WERI-Rb-1 (cell line): ENCODE measurements around the gene UBXN2A.

Experiments used
- DNase-seq: peaks from one replicate; pipeline ENCODE4 v3.0.0-alpha.2; 2020
- H3K27ac ChIP-seq: fragments of 250-450 bp; sonication (Bioruptor Pico); 2 replicates; pipeline ENCODE4 v1.5.1; 2020; ENCODE audit warnings: mild to moderate bottlenecking, moderate library complexity
- H3K27me3 ChIP-seq: fragments of 250-450 bp; sonication (Bioruptor Pico); 2 replicates; pipeline ENCODE4 v1.5.1; 2021; ENCODE audit warnings: mild to moderate bottlenecking, low read depth, moderate library complexity; ENCODE audit not compliant: insufficient read depth, severe bottlenecking
- H3K36me3 ChIP-seq: fragments of 250-450 bp; sonication (Bioruptor Pico); 2 replicates; pipeline ENCODE4 v1.5.1; 2020; ENCODE audit warnings: mild to moderate bottlenecking, moderate library complexity
- H3K4me3 ChIP-seq: 2 replicates; pipeline ENCODE4 v1.5.1; 2011; ENCODE audit warnings: low read depth, mild to moderate bottlenecking, control low read depth, low read length
- H3K9me3 ChIP-seq: fragments of 250-450 bp; sonication (Bioruptor Pico); 2 replicates; pipeline ENCODE4 v1.5.1; 2021; ENCODE audit warnings: mild to moderate bottlenecking, moderate library complexity; ENCODE audit not compliant: severe bottlenecking
- CTCF ChIP-seq: IDR thresholded peaks from 2 replicates; pipeline ENCODE4 v1.5.1; 2011; ENCODE audit warnings: low read depth, mild to moderate bottlenecking, control low read depth, inconsistent platforms, low read length

Gene UBXN2A

GRCh38 chr2:24049485-24050021, 109.3 kb downstream of the UBXN2A start, which contains the start of gene FKBP1B:
FKBP1B (plus strand) TSS chr2:24049741; CDS start chr2:24049850, 109 bp downstream.
- no peak for DNase-seq
- H3K27me3 ChIP-seq, result no peaks in the 10 kb centered on the region
- H3K27ac ChIP-seq, result no peak within 1 kb of the TSS
- no peak for TF ChIP-seq CTCF
- no peaks in the 10 kb centered on the region for H3K36me3 ChIP-seq
- no peak within 1 kb of the TSS for H3K4me3 ChIP-seq
- H3K9me3 ChIP-seq, result no peaks in the 10 kb centered on the region

- no peak for TF ChIP-seq CTCF
- Histone ChIP-seq H3K27me3 (no peaks in the 10 kb centered on the region), H3K4me3 (no peak overlapping the region), H3K36me3 (no peaks in the 10 kb centered on the region), H3K27ac (no peak overlapping the region), H3K9me3 (no peaks in the 10 kb centered on the region)
- DNase-seq, result no peak
Measured at GRCh38 chr2:24050041-24050979, 110.0 kb downstream of the UBXN2A start.

GRCh38 chr2:24051833-24052232, 111.6 kb downstream of the UBXN2A start:
- no peak overlapping the region for H3K4me3 ChIP-seq
- H3K27ac ChIP-seq, result no peak overlapping the region
- no peaks in the 10 kb centered on the region for H3K27me3 ChIP-seq
- no peak for DNase-seq
- H3K36me3 ChIP-seq, result no peaks in the 10 kb centered on the region
- TF ChIP-seq CTCF, result no peak
- peaks cover 3% of the 10 kb centered on the region for H3K9me3 ChIP-seq

- no peak overlapping the region for H3K4me3 ChIP-seq
- no peak for TF ChIP-seq CTCF
- H3K9me3 ChIP-seq, result peaks cover 3% of the 10 kb centered on the region
- no peak for DNase-seq
- no peak overlapping the region for H3K27ac ChIP-seq
- no peaks in the 10 kb centered on the region for H3K36me3 ChIP-seq
- H3K27me3 ChIP-seq, result no peaks in the 10 kb centered on the region
Measured at GRCh38 chr2:24052951-24053350, 112.7 kb downstream of the UBXN2A start.
